ENCODE data around the gene ASCL1.

GRCh38 chr12:102964872-102965271 is 7.4 kb downstream of the ASCL1 start:
- TF ChIP-seq, protein P1, sequence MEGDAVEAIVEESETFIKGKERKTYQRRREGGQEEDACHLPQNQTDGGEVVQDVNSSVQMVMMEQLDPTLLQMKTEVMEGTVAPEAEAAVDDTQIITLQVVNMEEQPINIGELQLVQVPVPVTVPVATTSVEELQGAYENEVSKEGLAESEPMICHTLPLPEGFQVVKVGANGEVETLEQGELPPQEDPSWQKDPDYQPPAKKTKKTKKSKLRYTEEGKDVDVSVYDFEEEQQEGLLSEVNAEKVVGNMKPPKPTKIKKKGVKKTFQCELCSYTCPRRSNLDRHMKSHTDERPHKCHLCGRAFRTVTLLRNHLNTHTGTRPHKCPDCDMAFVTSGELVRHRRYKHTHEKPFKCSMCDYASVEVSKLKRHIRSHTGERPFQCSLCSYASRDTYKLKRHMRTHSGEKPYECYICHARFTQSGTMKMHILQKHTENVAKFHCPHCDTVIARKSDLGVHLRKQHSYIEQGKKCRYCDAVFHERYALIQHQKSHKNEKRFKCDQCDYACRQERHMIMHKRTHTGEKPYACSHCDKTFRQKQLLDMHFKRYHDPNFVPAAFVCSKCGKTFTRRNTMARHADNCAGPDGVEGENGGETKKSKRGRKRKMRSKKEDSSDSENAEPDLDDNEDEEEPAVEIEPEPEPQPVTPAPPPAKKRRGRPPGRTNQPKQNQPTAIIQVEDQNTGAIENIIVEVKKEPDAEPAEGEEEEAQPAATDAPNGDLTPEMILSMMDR (IDR thresholded peaks at IDR 0.05; ENCODE audit: low read depth, low read length, missing input control), result no peak
- TF ChIP-seq, protein P2, sequence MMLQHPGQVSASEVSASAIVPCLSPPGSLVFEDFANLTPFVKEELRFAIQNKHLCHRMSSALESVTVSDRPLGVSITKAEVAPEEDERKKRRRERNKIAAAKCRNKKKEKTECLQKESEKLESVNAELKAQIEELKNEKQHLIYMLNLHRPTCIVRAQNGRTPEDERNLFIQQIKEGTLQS (IDR thresholded peaks at IDR 0.05), result no peak
- no peak for TF ChIP-seq MAX (IDR thresholded peaks at IDR 0.05)
- TF ChIP-seq JUND (IDR thresholded peaks at IDR 0.05), result no peak
- no peak for TF ChIP-seq REST (IDR thresholded peaks at IDR 0.05)
- no peak for TF ChIP-seq HNF4A (conservative IDR thresholded peaks at IDR 0.05)
- no peak for TF ChIP-seq RAD21 (IDR thresholded peaks at IDR 0.05)
- no peak for TF ChIP-seq EGR1 (IDR thresholded peaks at IDR 0.05; ENCODE audit: low read depth in 2 of 2)
- TF ChIP-seq, protein P3, sequence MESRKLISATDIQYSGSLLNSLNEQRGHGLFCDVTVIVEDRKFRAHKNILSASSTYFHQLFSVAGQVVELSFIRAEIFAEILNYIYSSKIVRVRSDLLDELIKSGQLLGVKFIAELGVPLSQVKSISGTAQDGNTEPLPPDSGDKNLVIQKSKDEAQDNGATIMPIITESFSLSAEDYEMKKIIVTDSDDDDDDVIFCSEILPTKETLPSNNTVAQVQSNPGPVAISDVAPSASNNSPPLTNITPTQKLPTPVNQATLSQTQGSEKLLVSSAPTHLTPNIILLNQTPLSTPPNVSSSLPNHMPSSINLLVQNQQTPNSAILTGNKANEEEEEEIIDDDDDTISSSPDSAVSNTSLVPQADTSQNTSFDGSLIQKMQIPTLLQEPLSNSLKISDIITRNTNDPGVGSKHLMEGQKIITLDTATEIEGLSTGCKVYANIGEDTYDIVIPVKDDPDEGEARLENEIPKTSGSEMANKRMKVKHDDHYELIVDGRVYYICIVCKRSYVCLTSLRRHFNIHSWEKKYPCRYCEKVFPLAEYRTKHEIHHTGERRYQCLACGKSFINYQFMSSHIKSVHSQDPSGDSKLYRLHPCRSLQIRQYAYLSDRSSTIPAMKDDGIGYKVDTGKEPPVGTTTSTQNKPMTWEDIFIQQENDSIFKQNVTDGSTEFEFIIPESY (IDR thresholded peaks at IDR 0.05), result no peak
- no peak for TF ChIP-seq TAF1 (conservative IDR thresholded peaks at IDR 0.05)
